Measurements from ENCODE around the gene RBMS1. TPM values are rescaled to one million over a fixed set of nuclear protein-coding genes. Genes with fewer than 3 reads are reported as not detected.

Gene RBMS1
- total RNA-seq, 4 donors from 2014 or later, result 26.3 to 52.5 (median 37.5) TPM

DNA sequence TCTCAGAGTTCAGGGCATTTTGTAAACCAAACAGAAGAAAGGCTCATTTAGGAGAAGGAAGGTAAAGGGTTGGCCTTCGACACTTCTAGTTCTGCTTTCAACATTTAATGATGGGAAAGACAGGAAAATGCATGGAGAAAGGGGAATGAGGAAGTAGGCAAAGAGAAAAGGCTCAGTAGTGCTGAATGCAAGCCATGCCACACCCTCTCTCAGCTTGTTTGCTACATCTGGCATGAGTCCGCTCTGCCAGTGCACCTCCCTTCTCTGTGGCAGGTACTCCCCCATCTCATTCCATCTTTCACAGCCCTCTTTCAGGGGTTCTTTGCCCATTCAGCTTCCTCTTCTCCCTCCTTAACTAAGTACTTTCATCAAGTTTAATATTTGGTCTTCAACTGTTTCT is 172.6 kb downstream of the RBMS1 start:
- H3K4me1 ChIP-seq, result peaks cover 21 to 71% (median 24%) of the 10 kb centered on the region in 3 donors
- no peak overlapping the region for H3K4me3 ChIP-seq
- intact Hi-C loops (cut with DNase I), result loop anchor here (5.0 to 10.0 kb wide), 2 partner anchors 69 to 84 kb away; no protein-coding TSS in a partner anchor
- H3K9me3 ChIP-seq, result no peaks in the 10 kb centered on the region
- no peak for DNase-seq
- H3K36me3 ChIP-seq, result peaks cover 0 to 8% (median 0%) of the 10 kb centered on the region in 3 donors
- 26 to 39% methylated on average over 2 of the region's 2 CpGs for WGBS, 2 donors
- no peaks in the 10 kb centered on the region for H3K27me3 ChIP-seq
- TF ChIP-seq POLR2A (IDR thresholded peaks at IDR 0.05), result no peak
- TF ChIP-seq, protein P1, sequence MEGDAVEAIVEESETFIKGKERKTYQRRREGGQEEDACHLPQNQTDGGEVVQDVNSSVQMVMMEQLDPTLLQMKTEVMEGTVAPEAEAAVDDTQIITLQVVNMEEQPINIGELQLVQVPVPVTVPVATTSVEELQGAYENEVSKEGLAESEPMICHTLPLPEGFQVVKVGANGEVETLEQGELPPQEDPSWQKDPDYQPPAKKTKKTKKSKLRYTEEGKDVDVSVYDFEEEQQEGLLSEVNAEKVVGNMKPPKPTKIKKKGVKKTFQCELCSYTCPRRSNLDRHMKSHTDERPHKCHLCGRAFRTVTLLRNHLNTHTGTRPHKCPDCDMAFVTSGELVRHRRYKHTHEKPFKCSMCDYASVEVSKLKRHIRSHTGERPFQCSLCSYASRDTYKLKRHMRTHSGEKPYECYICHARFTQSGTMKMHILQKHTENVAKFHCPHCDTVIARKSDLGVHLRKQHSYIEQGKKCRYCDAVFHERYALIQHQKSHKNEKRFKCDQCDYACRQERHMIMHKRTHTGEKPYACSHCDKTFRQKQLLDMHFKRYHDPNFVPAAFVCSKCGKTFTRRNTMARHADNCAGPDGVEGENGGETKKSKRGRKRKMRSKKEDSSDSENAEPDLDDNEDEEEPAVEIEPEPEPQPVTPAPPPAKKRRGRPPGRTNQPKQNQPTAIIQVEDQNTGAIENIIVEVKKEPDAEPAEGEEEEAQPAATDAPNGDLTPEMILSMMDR (IDR thresholded peaks at IDR 0.05), result no peak
- H3K27ac ChIP-seq, result peak overlapping the region; percentile 28 to 54 (median 38)

DNA sequence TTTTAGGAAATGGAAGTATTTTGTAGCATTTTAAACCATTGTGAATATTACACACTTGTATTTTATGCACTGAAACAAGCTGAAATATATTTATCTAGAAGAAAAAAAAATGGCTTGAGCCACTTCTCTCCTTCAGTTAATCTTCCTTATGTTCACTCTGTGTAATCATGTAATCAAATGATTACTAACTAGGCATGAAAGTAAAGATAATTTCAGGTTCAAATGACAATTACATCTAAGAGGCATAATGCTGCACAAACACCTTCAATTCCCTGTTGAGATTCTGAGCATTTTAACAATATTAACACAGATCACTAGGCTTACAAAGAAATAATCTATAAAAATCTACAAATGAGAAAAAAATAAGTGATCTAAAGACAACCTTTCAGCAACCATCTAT is 173.9 kb downstream of the RBMS1 start:
- intact Hi-C loops (cut with DNase I), result loop anchor here (5.0 to 10.0 kb wide), 2 partner anchors 67 to 85 kb away; no protein-coding TSS in a partner anchor
- no peak for DNase-seq
- TF ChIP-seq, protein P1 (IDR thresholded peaks at IDR 0.05), result no peak
- TF ChIP-seq POLR2A (IDR thresholded peaks at IDR 0.05), result no peak
- no peaks in the 10 kb centered on the region for H3K9me3 ChIP-seq
- H3K4me1 ChIP-seq, result peaks cover 21 to 67% (median 23%) of the 10 kb centered on the region in 3 donors
- no peak overlapping the region for H3K27ac ChIP-seq
- H3K27me3 ChIP-seq, result no peaks in the 10 kb centered on the region
- no peak overlapping the region for H3K4me3 ChIP-seq
- peaks cover 0 to 8% (median 0%) of the 10 kb centered on the region in 3 donors for H3K36me3 ChIP-seq

DNA sequence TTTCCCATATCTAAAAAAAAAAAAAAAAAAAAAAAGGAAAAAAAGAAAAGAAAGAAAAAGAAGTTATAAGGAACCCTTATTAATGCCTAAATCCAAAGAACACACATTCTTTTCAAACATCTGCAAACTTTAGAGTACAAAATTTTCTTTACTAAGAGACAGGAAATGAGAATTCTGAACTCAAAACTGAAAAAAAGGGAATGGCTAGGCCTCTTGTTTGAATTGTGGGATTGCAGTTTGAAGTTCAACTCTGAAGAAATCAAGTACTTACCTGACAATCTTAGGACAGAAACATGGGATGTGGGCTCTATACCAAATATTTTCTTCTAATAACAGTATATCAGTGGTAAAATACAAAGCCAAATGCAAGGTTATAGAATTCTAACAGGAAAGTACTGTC is 175.4 kb downstream of the RBMS1 start:
- intact Hi-C loops (cut with DNase I), result no loop called here
- Histone ChIP-seq H3K4me3 (no peak overlapping the region), H3K36me3 (peaks cover 0 to 19% (median 0%) of the 10 kb centered on the region in 3 donors), H3K27me3 (no peaks in the 10 kb centered on the region), H3K9me3 (no peaks in the 10 kb centered on the region), H3K27ac (no peak overlapping the region), H3K4me1 (peaks cover 16 to 57% (median 21%) of the 10 kb centered on the region in 3 donors)
- TF ChIP-seq, protein P1 (IDR thresholded peaks at IDR 0.05), result no peak
- TF ChIP-seq POLR2A (IDR thresholded peaks at IDR 0.05), result no peak
- DNase-seq, result no peak

DNA sequence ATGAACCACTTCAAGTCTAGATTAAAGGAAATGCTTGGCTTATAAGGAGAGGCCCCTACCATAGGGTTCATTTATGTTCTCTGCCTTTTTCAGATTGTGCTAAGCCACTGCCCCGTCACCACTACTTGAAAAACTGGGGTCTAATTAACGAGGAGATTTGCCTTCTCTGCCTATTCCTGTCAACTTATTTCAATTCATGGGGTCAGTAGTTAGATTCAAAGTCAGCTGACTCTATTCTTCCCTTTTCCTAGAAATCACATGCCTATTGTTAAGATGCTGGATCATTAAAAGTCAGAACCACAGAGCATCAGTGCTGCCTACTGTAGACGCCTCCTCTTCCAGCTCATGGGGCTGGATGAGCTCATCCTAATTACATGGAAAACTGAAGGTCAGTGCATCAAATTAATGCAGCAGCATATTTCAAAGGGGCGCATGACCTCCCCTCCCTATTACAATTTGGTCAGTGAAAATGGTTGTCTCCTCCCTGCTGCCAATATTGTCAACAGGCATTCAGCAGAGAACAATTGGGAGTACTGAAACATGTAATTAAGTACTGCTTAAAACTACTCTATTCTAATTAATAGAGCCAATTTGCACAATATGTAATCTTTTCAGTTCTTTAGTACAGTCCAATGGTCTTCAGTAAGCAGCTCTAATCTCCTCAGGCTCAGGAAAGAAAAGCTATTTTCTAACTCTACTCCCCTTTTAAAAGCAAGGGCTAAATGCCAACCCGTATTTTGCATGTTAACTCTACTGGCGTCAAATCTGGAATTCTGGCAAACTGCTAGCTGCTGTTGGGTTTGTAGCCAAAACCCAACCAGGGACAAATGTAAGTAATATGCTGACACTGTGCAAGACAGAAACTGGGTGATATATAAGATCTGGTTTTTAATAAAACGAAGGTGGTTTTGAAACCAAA is 176.2 kb downstream of the RBMS1 start:
- Histone ChIP-seq H3K4me3 (no peak overlapping the region), H3K9me3 (no peaks in the 10 kb centered on the region), H3K27ac (peak overlapping the region in 2 of 4 donors; percentile 5 to 18), H3K4me1 (peaks cover 16 to 52% (median 18%) of the 10 kb centered on the region in 3 donors), H3K27me3 (no peaks in the 10 kb centered on the region), H3K36me3 (peaks cover 0 to 27% (median 5%) of the 10 kb centered on the region in 3 donors)
- WGBS, 2 donors, result 57 to 70% methylated on average over 7 of the region's 7 CpGs
- intact Hi-C loops (cut with DNase I), result no loop called here
- TF ChIP-seq POLR2A (IDR thresholded peaks at IDR 0.05), result no peak
- TF ChIP-seq, protein P1 (IDR thresholded peaks at IDR 0.05), result no peak
- no peak for DNase-seq

DNA sequence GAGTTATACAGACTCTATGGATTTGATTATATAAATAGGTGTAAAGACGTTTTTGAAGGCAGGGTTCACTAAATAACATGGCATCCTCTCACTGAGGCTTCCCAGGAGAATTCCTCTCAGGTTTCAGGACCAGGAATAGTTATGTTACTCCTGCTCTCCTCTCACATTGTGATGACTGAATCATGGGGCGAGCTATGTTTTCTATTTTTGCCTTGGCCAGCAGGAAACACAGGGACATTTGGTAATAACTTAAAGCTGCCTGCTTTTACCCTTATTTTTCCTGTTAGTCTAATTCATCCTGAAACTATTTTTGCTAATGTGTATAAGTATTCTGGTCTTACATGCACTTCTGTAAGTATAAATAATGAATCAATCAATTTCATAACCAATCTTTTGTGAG is 178.3 kb downstream of the RBMS1 start:
- no peaks in the 10 kb centered on the region for H3K27me3 ChIP-seq
- peaks cover 0 to 35% (median 5%) of the 10 kb centered on the region in 3 donors for H3K36me3 ChIP-seq
- H3K4me1 ChIP-seq, result peaks cover 6 to 35% (median 11%) of the 10 kb centered on the region in 3 donors
- DNase-seq, result no peak
- TF ChIP-seq, protein P1 (IDR thresholded peaks at IDR 0.05), result no peak
- no peak for TF ChIP-seq POLR2A (IDR thresholded peaks at IDR 0.05)
- no peak overlapping the region for H3K4me3 ChIP-seq
- intact Hi-C loops (cut with DNase I), result no loop called here
- H3K27ac ChIP-seq, result no peak overlapping the region
- WGBS, 2 donors, result 62 to 75% methylated on average over 2 of the region's 2 CpGs
- no peaks in the 10 kb centered on the region for H3K9me3 ChIP-seq

Data from esophagus squamous epithelium (tissue), 5 donors.